Measurements from ENCODE around the gene TMEM176A.

DNA sequence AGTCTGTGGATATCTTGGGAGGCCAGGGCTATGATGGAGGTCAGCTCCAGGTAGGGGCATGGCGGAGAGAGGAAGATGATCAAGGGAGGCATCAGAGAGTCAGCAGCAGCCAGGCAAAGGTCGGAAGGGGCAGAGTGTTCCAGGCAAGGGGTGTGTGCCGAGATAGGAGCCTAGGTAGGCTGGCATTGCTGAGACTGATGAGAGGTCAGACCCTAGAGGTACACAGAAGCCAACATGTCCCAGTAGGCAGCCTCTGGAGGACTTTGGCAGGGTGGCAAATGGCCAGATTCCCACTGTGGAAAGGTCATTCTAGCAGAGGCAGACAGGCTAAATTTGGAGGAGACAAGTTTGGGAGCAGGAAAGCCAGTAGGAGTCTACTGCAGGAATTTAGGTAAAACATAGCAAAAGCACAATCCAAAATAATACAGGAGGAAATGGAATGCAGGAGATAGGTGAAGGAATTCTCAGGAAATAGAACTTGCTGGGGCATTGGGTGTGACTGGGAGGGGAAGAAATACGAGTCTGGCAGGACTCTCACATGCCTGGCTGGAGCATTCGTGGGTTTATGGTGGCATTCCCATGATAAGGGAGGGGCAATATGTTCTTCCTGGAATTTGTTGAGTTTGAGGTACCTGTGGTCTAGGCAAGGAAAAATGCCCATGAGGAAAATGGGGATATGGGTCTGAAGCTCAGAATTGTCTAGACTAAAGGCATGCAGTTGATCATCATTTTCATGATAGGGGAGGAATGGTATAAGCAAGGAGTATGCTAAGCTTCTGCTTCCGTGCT is 25.7 kb downstream of the TMEM176A start:
- TF ChIP-seq, protein P1, sequence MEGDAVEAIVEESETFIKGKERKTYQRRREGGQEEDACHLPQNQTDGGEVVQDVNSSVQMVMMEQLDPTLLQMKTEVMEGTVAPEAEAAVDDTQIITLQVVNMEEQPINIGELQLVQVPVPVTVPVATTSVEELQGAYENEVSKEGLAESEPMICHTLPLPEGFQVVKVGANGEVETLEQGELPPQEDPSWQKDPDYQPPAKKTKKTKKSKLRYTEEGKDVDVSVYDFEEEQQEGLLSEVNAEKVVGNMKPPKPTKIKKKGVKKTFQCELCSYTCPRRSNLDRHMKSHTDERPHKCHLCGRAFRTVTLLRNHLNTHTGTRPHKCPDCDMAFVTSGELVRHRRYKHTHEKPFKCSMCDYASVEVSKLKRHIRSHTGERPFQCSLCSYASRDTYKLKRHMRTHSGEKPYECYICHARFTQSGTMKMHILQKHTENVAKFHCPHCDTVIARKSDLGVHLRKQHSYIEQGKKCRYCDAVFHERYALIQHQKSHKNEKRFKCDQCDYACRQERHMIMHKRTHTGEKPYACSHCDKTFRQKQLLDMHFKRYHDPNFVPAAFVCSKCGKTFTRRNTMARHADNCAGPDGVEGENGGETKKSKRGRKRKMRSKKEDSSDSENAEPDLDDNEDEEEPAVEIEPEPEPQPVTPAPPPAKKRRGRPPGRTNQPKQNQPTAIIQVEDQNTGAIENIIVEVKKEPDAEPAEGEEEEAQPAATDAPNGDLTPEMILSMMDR (conservative IDR thresholded peaks at IDR 0.05 in 1 of 2, IDR thresholded peaks at IDR 0.05 in 1 of 2; ENCODE audit: low read depth in 1 of 2, low read length in 2 of 2), result no peak
- no peak for TF ChIP-seq EZH2 (IDR thresholded peaks at IDR 0.05; ENCODE audit: low read length, missing control alignments)
